Pancreas (tissue), 10 donors: Measurements from ENCODE around the gene PAX5. TPM values are rescaled to one million over a fixed set of nuclear protein-coding genes. Genes with fewer than 3 reads are reported as not detected.
"Not testable (repeated sequence)": the region's sequence is repeated elsewhere in the genome, so short reads cannot be mapped to it uniquely, and the experiment has no call there.

Source experiments
- ATAC-seq, 4 donors: fragments of 200-7000 bp; cut with Tn5 transposase; one replicate each; pipeline versions ENCODE4 v1.8.0 to v1.9.1; 2020; ENCODE audit warnings: mild to moderate bottlenecking in 4 of 4, moderate library complexity in 4 of 4
- DNase-seq, 6 donors: peaks; one replicate each; pipeline ENCODE4 v3.0.0-alpha.2; 2020
- FAIRE-seq: peaks from 2 replicates; lab custom pipeline; 2012; peaks lifted over from hg19 to GRCh38; lab: Jason Lieb, UNC
- H3K27ac ChIP-seq, 4 donors: fragments of 200-600 bp; sonication (generic); 1 replicate in 3 of 4; 2 replicates in 1 of 4; pipeline versions ENCODE4 v1.5.0 to v1.8.0; 2020
- H3K27me3 ChIP-seq, 4 donors: fragments of 200-600 bp; one replicate each; pipeline ENCODE4 v1.8.0; 2021
- H3K36me3 ChIP-seq, 3 donors: fragments of 200-600 bp; sonication (generic) in 1 of 3; one replicate each; pipeline versions ENCODE4 v1.5.0 to v1.8.0; 2020 to 2021
- H3K4me1 ChIP-seq, 3 donors: fragments of 200-600 bp; one replicate each; pipeline ENCODE4 v1.8.0; 2021
- H3K4me3 ChIP-seq, 4 donors: fragments of 200-600 bp; sonication (generic) in 2 of 4; one replicate each; pipeline versions ENCODE4 v1.5.0 to v1.8.0; 2020 to 2021
- H3K9me3 ChIP-seq, 4 donors: fragments of 200-600 bp; one replicate each; pipeline ENCODE4 v1.8.0; 2021
- WGBS, 2 donors: extraction: QIAGEN DNeasy Blood & Tissue Kit; methylation state at CpG; one replicate each; pipeline ENCODE4 v1.1.7; 2013; 5-methylcytosine and 5-hydroxymethylcytosine counted together
- intact Hi-C, 3 donors: fragments of 100-400 bp; cut with DNase I; formaldehyde crosslinking; loops; one replicate each; pipeline versions ENCODE4 v1.11.1 to v1.14.2; 2022
- polyA plus RNA-seq, 2 donors: library from polyadenylated mRNA; stranded (reverse); fragments of 200-250 nt; gene quantifications; one replicate each; pipeline ENCODE4 v1.2.3, GENCODE V29; 2013
- total RNA-seq, 6 donors: library from RNA; stranded (reverse); fragmentation: NEBNext Ultra II Directional in 4 of 6; extraction: Animal tissue kit (Norgen Biotek cat#: 25700) in 4 of 6; gene quantifications; one replicate each; pipeline versions ENCODE4 v1.2.1 to v1.2.4, GENCODE V29; 2021 to 2023
- TF ChIP-seq, protein P1 (sequence below), 4 donors: fragments of 200-600 bp; sonication (generic) in 3 of 4; IDR thresholded peaks; one replicate each; pipeline versions ENCODE4 v1.5.0 to v1.8.0; 2021; ENCODE audit warnings: antibody characterized with exemption in 4 of 4
- donor health status: healthy with polysubstance abuse.
- donor health status: DM: no; HTN: no; CAD: no; lungs with moderate emphysema.
- donor health status: DM: no; HTN: no; CAD: no.
- donor health status: control.
- donor health status: control.
- donor health status: Bipolar disorder and iron deficiency.
- donor health status: DM: yes; HTN: yes; CAD: no.
- donor health status: DM: no; HTN: no; CAD: no.
- donor health status: DM: no; HTN: no; CAD: no.
- donor health status: DM: yes; HTN: yes; CAD: no.

PAX5 gene
- total and polyA plus RNA-seq, 8 donors: under 0.01 to 0.35 (median 0.28) TPM; not detected in 1

- DNase-seq (peak; percentile 90 to 97 (median 94)), FAIRE-seq (no peak), ATAC-seq (peak; percentile 95 to 98 (median 96))
- Histone ChIP-seq H3K4me3 (peak overlapping the region; percentile 75 to 95 (median 86)), H3K9me3 (no peaks in the 10 kb centered on the region), H3K4me1 (peaks cover 6 to 17% (median 15%) of the 10 kb centered on the region in 3 donors), H3K27ac (peak overlapping the region; percentile 83 to 89 (median 87)), H3K36me3 (no peaks in the 10 kb centered on the region), H3K27me3 (no peaks in the 10 kb centered on the region)
- 2% methylated on average over 63 of the region's 63 CpGs for WGBS, 2 donors
- TF ChIP-seq, protein P1, sequence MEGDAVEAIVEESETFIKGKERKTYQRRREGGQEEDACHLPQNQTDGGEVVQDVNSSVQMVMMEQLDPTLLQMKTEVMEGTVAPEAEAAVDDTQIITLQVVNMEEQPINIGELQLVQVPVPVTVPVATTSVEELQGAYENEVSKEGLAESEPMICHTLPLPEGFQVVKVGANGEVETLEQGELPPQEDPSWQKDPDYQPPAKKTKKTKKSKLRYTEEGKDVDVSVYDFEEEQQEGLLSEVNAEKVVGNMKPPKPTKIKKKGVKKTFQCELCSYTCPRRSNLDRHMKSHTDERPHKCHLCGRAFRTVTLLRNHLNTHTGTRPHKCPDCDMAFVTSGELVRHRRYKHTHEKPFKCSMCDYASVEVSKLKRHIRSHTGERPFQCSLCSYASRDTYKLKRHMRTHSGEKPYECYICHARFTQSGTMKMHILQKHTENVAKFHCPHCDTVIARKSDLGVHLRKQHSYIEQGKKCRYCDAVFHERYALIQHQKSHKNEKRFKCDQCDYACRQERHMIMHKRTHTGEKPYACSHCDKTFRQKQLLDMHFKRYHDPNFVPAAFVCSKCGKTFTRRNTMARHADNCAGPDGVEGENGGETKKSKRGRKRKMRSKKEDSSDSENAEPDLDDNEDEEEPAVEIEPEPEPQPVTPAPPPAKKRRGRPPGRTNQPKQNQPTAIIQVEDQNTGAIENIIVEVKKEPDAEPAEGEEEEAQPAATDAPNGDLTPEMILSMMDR (IDR thresholded peaks at IDR 0.05): no peak
- intact Hi-C loops: no loop called here
These were observed 45.5 kb upstream of the PAX5 start for GRCh38 chr9:37079370-37080164.

DNA sequence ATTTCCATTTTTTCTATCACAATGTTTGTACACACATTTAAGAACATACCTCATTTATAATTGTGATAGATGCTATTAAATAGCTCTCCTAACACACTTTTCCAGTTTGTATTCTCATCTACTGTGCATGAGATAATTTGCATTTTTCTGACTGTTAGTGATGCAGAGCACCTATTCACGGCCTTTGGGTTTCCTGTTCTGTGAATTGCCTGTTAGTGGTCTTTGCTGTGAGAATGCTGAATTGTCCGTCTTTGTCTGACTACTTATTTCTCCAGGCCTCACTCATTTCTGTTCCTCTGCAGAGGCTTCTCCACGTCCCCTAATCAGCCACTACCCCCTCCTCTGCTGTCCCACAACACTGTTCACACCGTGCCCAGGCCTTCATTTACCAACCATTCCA lies 40.7 kb upstream of the PAX5 start:
- intact Hi-C loops, FAIRE-seq, H3K4me1 ChIP-seq, H3K27ac ChIP-seq, DNase-seq, ATAC-seq, H3K4me3 ChIP-seq, H3K36me3 ChIP-seq, H3K9me3 ChIP-seq, H3K27me3 ChIP-seq: not testable (repeated sequence)
- WGBS, 2 donors: 71 to 81% methylated on average over 4 of the region's 4 CpGs

DNA sequence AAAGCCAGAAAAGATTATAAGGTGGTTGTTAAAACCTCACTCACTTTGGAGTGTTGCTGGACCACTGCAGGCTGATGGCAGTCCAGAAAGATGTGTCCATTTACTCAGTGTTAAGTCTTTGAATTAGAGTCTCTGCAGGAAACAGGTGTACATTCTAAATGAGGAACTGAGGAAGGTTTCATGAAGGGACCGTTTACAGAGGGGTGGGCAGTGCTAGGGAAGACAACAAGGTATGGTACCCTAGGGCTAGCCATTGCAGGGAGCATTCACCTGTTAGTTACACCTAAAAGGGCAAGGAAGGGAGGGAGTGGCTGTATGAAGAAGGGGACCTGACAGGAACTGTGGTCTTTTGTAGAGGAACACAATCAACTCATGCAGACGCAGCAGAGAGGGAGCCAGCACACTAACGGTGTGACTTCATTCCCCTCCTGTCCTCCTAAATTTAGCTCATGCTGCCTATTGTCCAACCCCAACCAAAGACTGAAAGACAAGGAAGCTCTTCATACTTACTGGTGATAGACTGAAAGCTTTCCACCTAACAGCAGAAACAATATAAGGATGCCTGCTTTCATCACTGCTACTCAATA lies 32.2 kb upstream of the PAX5 start:
- no peak for ATAC-seq

DNA sequence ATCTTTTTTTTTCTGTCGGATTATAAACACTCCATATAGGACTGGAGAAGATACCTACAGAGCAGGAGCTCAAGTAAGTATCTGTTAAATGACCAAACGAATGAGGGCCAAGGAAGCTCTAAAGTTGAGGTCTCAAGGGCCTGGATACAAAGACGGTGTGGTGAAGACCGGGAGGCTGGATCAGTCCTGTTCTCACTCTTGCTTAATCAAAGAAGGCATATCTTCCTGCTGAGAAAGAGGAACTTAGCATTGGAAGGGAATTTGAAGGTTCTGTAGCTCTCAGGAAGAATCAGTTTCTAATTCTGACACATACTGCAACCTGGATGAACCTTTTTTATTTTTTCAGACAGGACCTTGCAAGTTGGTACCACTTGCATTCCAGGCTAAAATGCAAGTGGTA lies 28.3 kb upstream of the PAX5 start:
- no peaks in the 10 kb centered on the region for H3K4me1 ChIP-seq
- no peaks in the 10 kb centered on the region for H3K27me3 ChIP-seq
- no peak for FAIRE-seq
- H3K27ac ChIP-seq: no peak overlapping the region
- 60 to 79% methylated on average over 4 of the region's 4 CpGs for WGBS, 2 donors
- ATAC-seq: no peak
- intact Hi-C loops: no loop called here
- TF ChIP-seq, protein P1 (IDR thresholded peaks at IDR 0.05): no peak
- DNase-seq: no peak
- H3K9me3 ChIP-seq: no peaks in the 10 kb centered on the region
- no peak overlapping the region for H3K4me3 ChIP-seq
- no peaks in the 10 kb centered on the region for H3K36me3 ChIP-seq

More for the DNA sequence above, 32.2 kb upstream of the PAX5 start:
- no peaks in the 10 kb centered on the region for H3K4me1 ChIP-seq
- no peak overlapping the region for H3K27ac ChIP-seq
- intact Hi-C loops: no loop called here
- DNase-seq (no peak), FAIRE-seq (no peak)
- no peaks in the 10 kb centered on the region for H3K27me3 ChIP-seq
- 29 to 37% methylated on average over 3 of the region's 3 CpGs for WGBS, 2 donors
- no peak overlapping the region for H3K4me3 ChIP-seq
- TF ChIP-seq, protein P1 (IDR thresholded peaks at IDR 0.05): no peak
- no peaks in the 10 kb centered on the region for H3K36me3 ChIP-seq
- no peaks in the 10 kb centered on the region for H3K9me3 ChIP-seq

- ATAC-seq (no peak), FAIRE-seq (no peak), DNase-seq (no peak)
- Histone ChIP-seq H3K9me3 (no peaks in the 10 kb centered on the region), H3K4me3 (no peak overlapping the region), H3K4me1 (no peaks in the 10 kb centered on the region), H3K36me3 (no peaks in the 10 kb centered on the region), H3K27ac (no peak overlapping the region), H3K27me3 (no peaks in the 10 kb centered on the region)
- WGBS, 2 donors: 83 to 91% methylated on average over 2 of the region's 2 CpGs
- intact Hi-C loops: no loop called here
- TF ChIP-seq, protein P1 (IDR thresholded peaks at IDR 0.05): no peak
These were observed 27.7 kb upstream of the PAX5 start for GRCh38 chr9:37061768-37062167.
